Keratinocyte (primary cell): ENCODE measurements around the gene POLE. TPM values are rescaled to one million over a fixed set of nuclear protein-coding genes. Genes with fewer than 3 reads are reported as not detected.

Experiments
- DNase-seq: peaks from one replicate; pipeline ENCODE4 v3.0.0-alpha.2; 2011; ENCODE audit warnings: low read depth, missing footprints, low spot score
- FAIRE-seq: peaks from 2 replicates; lab custom pipeline; 2011; peaks lifted over from hg19 to GRCh38; lab: Jason Lieb, UNC
- H2AFZ ChIP-seq: 2 replicates; pipeline ENCODE4 v1.6.0; 2012; ENCODE audit warnings: low read length, control low read depth, inconsistent platforms; ENCODE audit not compliant: control insufficient read depth
- H3K27ac ChIP-seq: 2 replicates; pipeline ENCODE4 v1.5.1; 2011; ENCODE audit warnings: low read length; ENCODE audit not compliant: control insufficient read depth, insufficient read depth
- H3K27me3 ChIP-seq: 3 replicates; pipeline ENCODE4 v1.6.0; 2011; ENCODE audit warnings: low read length; ENCODE audit not compliant: control insufficient read depth, insufficient read depth; ENCODE audit errors: extremely low read depth
- H3K36me3 ChIP-seq, 2 experiments: 2 replicates in 1 of 2; 3 replicates in 1 of 2; pipeline ENCODE4 v1.5.1; 2011; ENCODE audit warnings: low read length in 2 of 2, mild to moderate bottlenecking in 1 of 2; ENCODE audit not compliant: control insufficient read depth in 2 of 2, insufficient read depth in 2 of 2; ENCODE audit errors: extremely low read depth in 1 of 2
- H3K4me1 ChIP-seq: 3 replicates; pipeline ENCODE4 v1.5.1; 2011; ENCODE audit warnings: low read length; ENCODE audit not compliant: control insufficient read depth, insufficient read depth; ENCODE audit errors: extremely low read depth
- H3K4me2 ChIP-seq: 3 replicates; pipeline ENCODE4 v1.6.0; 2011; ENCODE audit warnings: low read depth, low read length; ENCODE audit not compliant: control insufficient read depth, insufficient read depth; ENCODE audit errors: extremely low read depth
- H3K4me3 ChIP-seq, 3 experiments: fragments of 200-600 bp in 1 of 3; sonication (generic) in 1 of 3; 2 replicates in 2 of 3; 3 replicates in 1 of 3; pipeline ENCODE4 v1.5.1; 2011 to 2016; ENCODE audit warnings: low read length in 3 of 3, mild to moderate bottlenecking in 3 of 3, control low read depth in 2 of 3, inconsistent platforms in 1 of 3, low read depth in 1 of 3, mixed read lengths in 1 of 3, mixed run types in 1 of 3, moderate library complexity in 1 of 3; ENCODE audit not compliant: control insufficient read depth in 2 of 3, insufficient read depth in 2 of 3; ENCODE audit errors: extremely low read depth in 1 of 3
- H3K79me2 ChIP-seq: 2 replicates; pipeline ENCODE4 v1.6.0; 2012; ENCODE audit warnings: low read length; ENCODE audit not compliant: control insufficient read depth, insufficient read depth
- H3K9ac ChIP-seq: 3 replicates; pipeline ENCODE4 v1.6.0; 2011; ENCODE audit warnings: low read length; ENCODE audit not compliant: control insufficient read depth, insufficient read depth; ENCODE audit errors: extremely low read depth
- H3K9me1 ChIP-seq: 3 replicates; pipeline ENCODE4 v1.6.0; 2011; ENCODE audit warnings: low read length; ENCODE audit not compliant: control insufficient read depth, insufficient read depth; ENCODE audit errors: extremely low read depth
- H3K9me3 ChIP-seq: 2 replicates; pipeline ENCODE4 v1.5.1; 2012; ENCODE audit warnings: low read depth, low read length; ENCODE audit not compliant: control insufficient read depth
- H4K20me1 ChIP-seq: 3 replicates; pipeline ENCODE4 v1.6.0; 2011; ENCODE audit warnings: low read length; ENCODE audit not compliant: control insufficient read depth, insufficient read depth; ENCODE audit errors: extremely low read depth
- EZH2 ChIP-seq: IDR thresholded peaks from one replicate; pipeline ENCODE4 v1.6.1; 2012; ENCODE audit warnings: inconsistent platforms, mild to moderate bottlenecking, low read length, moderate library complexity
- dilution Hi-C: fragments of 300-500 bp; cut with MboI; formaldehyde crosslinking; loops from one replicate; pipeline ENCODE4 v1.7.0; 2020; ENCODE audit warnings: low sequenced_read_pairs; ENCODE audit not compliant: extremely low pct_ligation_motif_present
- polyA plus RNA-seq, 5 experiments: library from polyadenylated mRNA; depleted of rRNA in 3 of 5; stranded (reverse) in 3 of 5; stranded (forward) in 1 of 5; unstranded in 1 of 5; fragments of >200 nt; gene quantifications; 1 replicate in 1 of 5; 2 replicates in 3 of 5; 3 replicates in 1 of 5; pipeline versions ENCODE4 v1.2.1 to v1.2.3, GENCODE V29; 2011 to 2012; ENCODE audit warnings: missing spikeins in 2 of 5, low read depth in 1 of 5, low replicate concordance in 1 of 5
- TF ChIP-seq, protein P1 (sequence below), 3 experiments: IDR thresholded peaks in 1 of 3; conservative IDR thresholded peaks in 1 of 3; optimal IDR thresholded peaks in 1 of 3; 2 replicates in 2 of 3; 3 replicates in 1 of 3; pipeline versions ENCODE3 to v1.5.1; 2011; ENCODE audit warnings: low read length in 3 of 3, mild to moderate bottlenecking in 3 of 3, moderate library complexity in 2 of 3, control low read depth in 1 of 3, inconsistent platforms in 1 of 3; ENCODE audit not compliant: insufficient read depth in 2 of 3; ENCODE audit errors: extremely low read depth in 1 of 3

Gene POLE
- polyA plus RNA-seq, 1 donor (not counting 4 experiments of a cell fraction or from before 2014, with no cell fraction given): 14.8 TPM

- no peaks in the 10 kb centered on the region for H3K79me2 ChIP-seq
- no peaks in the 10 kb centered on the region for H4K20me1 ChIP-seq
- H2AFZ ChIP-seq: no peak overlapping the region
- DNase-seq (no peak), FAIRE-seq (no peak)
- H3K4me1 ChIP-seq: no peaks in the 10 kb centered on the region
- H3K27ac ChIP-seq: no peak overlapping the region
- H3K9me1 ChIP-seq: no peaks in the 10 kb centered on the region
- dilution Hi-C loops: no loop called here
- no peaks in the 10 kb centered on the region for H3K27me3 ChIP-seq
- no peak overlapping the region for H3K4me3 ChIP-seq
- H3K36me3 ChIP-seq: peaks cover 29 to 36% of the 10 kb centered on the region in 2 experiments
- H3K9me3 ChIP-seq: no peaks in the 10 kb centered on the region
- no peak overlapping the region for H3K4me2 ChIP-seq
- H3K9ac ChIP-seq: no peak overlapping the region
- TF ChIP-seq, protein P1, sequence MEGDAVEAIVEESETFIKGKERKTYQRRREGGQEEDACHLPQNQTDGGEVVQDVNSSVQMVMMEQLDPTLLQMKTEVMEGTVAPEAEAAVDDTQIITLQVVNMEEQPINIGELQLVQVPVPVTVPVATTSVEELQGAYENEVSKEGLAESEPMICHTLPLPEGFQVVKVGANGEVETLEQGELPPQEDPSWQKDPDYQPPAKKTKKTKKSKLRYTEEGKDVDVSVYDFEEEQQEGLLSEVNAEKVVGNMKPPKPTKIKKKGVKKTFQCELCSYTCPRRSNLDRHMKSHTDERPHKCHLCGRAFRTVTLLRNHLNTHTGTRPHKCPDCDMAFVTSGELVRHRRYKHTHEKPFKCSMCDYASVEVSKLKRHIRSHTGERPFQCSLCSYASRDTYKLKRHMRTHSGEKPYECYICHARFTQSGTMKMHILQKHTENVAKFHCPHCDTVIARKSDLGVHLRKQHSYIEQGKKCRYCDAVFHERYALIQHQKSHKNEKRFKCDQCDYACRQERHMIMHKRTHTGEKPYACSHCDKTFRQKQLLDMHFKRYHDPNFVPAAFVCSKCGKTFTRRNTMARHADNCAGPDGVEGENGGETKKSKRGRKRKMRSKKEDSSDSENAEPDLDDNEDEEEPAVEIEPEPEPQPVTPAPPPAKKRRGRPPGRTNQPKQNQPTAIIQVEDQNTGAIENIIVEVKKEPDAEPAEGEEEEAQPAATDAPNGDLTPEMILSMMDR (optimal IDR thresholded peaks at IDR 0.05 in 1 of 3, IDR thresholded peaks at IDR 0.05 in 1 of 3, conservative IDR thresholded peaks at IDR 0.05 in 1 of 3; ENCODE audit: extremely low read depth in 1 of 3, insufficient read depth in 2 of 3, low read length in 3 of 3): no peak
- TF ChIP-seq EZH2: no peak
These were observed 28.8 kb downstream of the POLE start for GRCh38 chr12:132658149-132658894.

GRCh38 chr12:132657004-132657727 is 30.0 kb downstream of the POLE start:
- H3K4me1 ChIP-seq: no peaks in the 10 kb centered on the region
- FAIRE-seq: no peak
- H3K4me3 ChIP-seq: no peak overlapping the region
- H3K9me1 ChIP-seq: no peaks in the 10 kb centered on the region
- H3K9ac ChIP-seq: no peak overlapping the region
- no peaks in the 10 kb centered on the region for H3K9me3 ChIP-seq
- H4K20me1 ChIP-seq: no peaks in the 10 kb centered on the region
- H3K4me2 ChIP-seq: no peak overlapping the region
- no peak for DNase-seq
- no peak overlapping the region for H2AFZ ChIP-seq
- no peaks in the 10 kb centered on the region for H3K79me2 ChIP-seq
- no peaks in the 10 kb centered on the region for H3K27me3 ChIP-seq
- TF ChIP-seq EZH2: no peak
- TF ChIP-seq, protein P1 (optimal IDR thresholded peaks at IDR 0.05 in 1 of 3, IDR thresholded peaks at IDR 0.05 in 1 of 3, conservative IDR thresholded peaks at IDR 0.05 in 1 of 3; ENCODE audit: extremely low read depth in 1 of 3, insufficient read depth in 2 of 3, low read length in 3 of 3): peak in 1 of 3 experiments; percentile 30
- H3K36me3 ChIP-seq: peaks cover 26 to 33% of the 10 kb centered on the region in 2 experiments
- dilution Hi-C loops: no loop called here
- H3K27ac ChIP-seq: no peak overlapping the region
